Choroid plexus epithelial cell (primary cell): Measurements from ENCODE around the gene OPHN1.

ENCODE experiments used
- DNase-seq: peaks from one replicate; pipeline ENCODE4 v3.0.0-alpha.2; 2010; ENCODE audit warnings: low read depth
- H3K4me3 ChIP-seq: 2 replicates; pipeline ENCODE4 v1.5.1; 2011; ENCODE audit warnings: low read depth, mild to moderate bottlenecking, control low read depth, low read length, moderate library complexity
- CTCF ChIP-seq: conservative IDR thresholded peaks from 2 replicates; pipeline ENCODE4 v1.5.1; 2011; ENCODE audit warnings: low read depth, mild to moderate bottlenecking, control low read depth, inconsistent platforms, low read length, moderate library complexity

Gene OPHN1

GRCh38 chrX:68190799-68191198, 242.5 kb downstream of the OPHN1 start:
- no peak for DNase-seq
- TF ChIP-seq CTCF, result no peak
- H3K4me3 ChIP-seq, result no peak overlapping the region

GRCh38 chrX:68186552-68187262, 246.6 kb downstream of the OPHN1 start:
- TF ChIP-seq CTCF, result no peak
- DNase-seq, result peak; percentile 8
- H3K4me3 ChIP-seq, result no peak overlapping the region

- H3K4me3 ChIP-seq, result no peak overlapping the region
- DNase-seq, result peak; percentile 3
- no peak for TF ChIP-seq CTCF
Measured at GRCh38 chrX:68185161-68185560, 248.1 kb downstream of the OPHN1 start.

GRCh38 chrX:68183612-68184214, 249.6 kb downstream of the OPHN1 start:
- peak; percentile 60 for TF ChIP-seq CTCF
- DNase-seq, result peak; percentile 56

GRCh38 chrX:68180579-68180978, 252.7 kb downstream of the OPHN1 start:
- no peak for TF ChIP-seq CTCF
- no peak overlapping the region for H3K4me3 ChIP-seq
- no peak for DNase-seq

More at GRCh38 chrX:68183612-68184214, 249.6 kb downstream of the OPHN1 start:
- no peak overlapping the region for H3K4me3 ChIP-seq

- no peak for TF ChIP-seq CTCF
- DNase-seq, result no peak
- H3K4me3 ChIP-seq, result no peak overlapping the region
Measured at GRCh38 chrX:68179355-68179754, 253.9 kb downstream of the OPHN1 start.

GRCh38 chrX:68177542-68177941, 255.8 kb downstream of the OPHN1 start:
- DNase-seq, result peak; percentile 26
- no peak for TF ChIP-seq CTCF
- H3K4me3 ChIP-seq, result no peak overlapping the region
